HEK293 (cell line): Measurements from ENCODE around the gene EXOSC5.

Experiments used
- CTCF ChIA-PET: fragments of 350-600 bp; formaldehyde crosslinking; extraction: SDS; loops from one replicate; lab custom pipeline; 2021; ENCODE audit warnings: antibody characterized with exemption; lab: Yijun Ruan, JAX
- POLR2A ChIA-PET: fragments of 300-600 bp; formaldehyde crosslinking; extraction: SDS; loops from one replicate; lab custom pipeline; 2020; ENCODE audit warnings: antibody characterized with exemption, inconsistent platforms; lab: Yijun Ruan, JAX
- H3K27ac ChIP-seq: fragments of 200-500 bp; sonication (Bioruptor generic); 2 replicates; pipeline ENCODE4 v1.5.1; 2014; ENCODE audit warnings: low read depth, low read length, control low read depth, inconsistent platforms; ENCODE audit errors: extremely low read depth
- H3K36me3 ChIP-seq, 2 experiments: fragments of 200-500 bp in 1 of 2; sonication (Bioruptor generic) in 1 of 2; 1 replicate in 1 of 2; 2 replicates in 1 of 2; pipeline ENCODE4 v1.5.1; 2014 to 2017; ENCODE audit warnings: inconsistent platforms in 2 of 2, low read length in 2 of 2; ENCODE audit not compliant: control insufficient read depth in 2 of 2, insufficient read depth in 1 of 2
- H3K4me1 ChIP-seq: fragments of 200-500 bp; sonication (Bioruptor generic); 2 replicates; pipeline ENCODE4 v1.5.1; 2014; ENCODE audit warnings: mild to moderate bottlenecking, low read length, inconsistent platforms; ENCODE audit not compliant: control insufficient read depth, insufficient read depth
- H3K4me3 ChIP-seq: 2 replicates; pipeline ENCODE4 v1.5.1; 2011; ENCODE audit warnings: low read depth, mild to moderate bottlenecking, control low read depth, low read length, moderate library complexity
- H3K9me3 ChIP-seq: fragments of 200-500 bp; sonication (Bioruptor generic); 2 replicates; pipeline ENCODE4 v1.5.1; 2014; ENCODE audit warnings: low read depth, low read length, inconsistent platforms; ENCODE audit not compliant: control insufficient read depth, insufficient read depth
- GLIS1 ChIP-seq: fragments of 450-650 bp; formaldehyde crosslinking; IDR thresholded peaks from 2 replicates; pipeline ENCODE4 v1.5.1; 2016; ENCODE audit warnings: missing biosample characterization, missing genetic modification characterization
- GLIS2 ChIP-seq: fragments of 450-650 bp; formaldehyde crosslinking; IDR thresholded peaks from 2 replicates; pipeline ENCODE4 v1.5.1; 2016; ENCODE audit warnings: missing biosample characterization, missing genetic modification characterization
- KLF1 ChIP-seq: fragments of 450-650 bp; formaldehyde crosslinking; IDR thresholded peaks from 2 replicates; pipeline ENCODE4 v1.5.1; 2016; ENCODE audit warnings: missing biosample characterization, missing genetic modification characterization
- ZBTB1 ChIP-seq: fragments of 450-650 bp; formaldehyde crosslinking; IDR thresholded peaks from 2 replicates; pipeline ENCODE4 v1.5.1; 2016; ENCODE audit warnings: missing biosample characterization, missing genetic modification characterization
- ZNF24 ChIP-seq: fragments of 450-650 bp; formaldehyde crosslinking; IDR thresholded peaks from 2 replicates; pipeline ENCODE4 v1.5.1; 2016; ENCODE audit warnings: missing biosample characterization, missing genetic modification characterization
- ZNF37A ChIP-seq: fragments of 450-650 bp; IDR thresholded peaks from 2 replicates; pipeline ENCODE4 v1.5.1; 2018; ENCODE audit warnings: missing biosample characterization, missing genetic modification characterization
- ZNF404 ChIP-seq: fragments of 450-650 bp; formaldehyde crosslinking; IDR thresholded peaks from 2 replicates; pipeline ENCODE4 v1.5.1; 2017; ENCODE audit warnings: missing biosample characterization, missing genetic modification characterization
- ZNF530 ChIP-seq: fragments of 450-650 bp; formaldehyde crosslinking; IDR thresholded peaks from 2 replicates; pipeline ENCODE4 v1.5.1; 2016; ENCODE audit warnings: low read depth, missing biosample characterization, missing genetic modification characterization
- ZNF561 ChIP-seq: fragments of 450-650 bp; IDR thresholded peaks from 2 replicates; pipeline ENCODE4 v1.5.1; 2018; ENCODE audit warnings: missing biosample characterization, missing genetic modification characterization, borderline replicate concordance
- ZNF600 ChIP-seq: fragments of 450-650 bp; formaldehyde crosslinking; IDR thresholded peaks from 2 replicates; pipeline ENCODE4 v1.5.1; 2016; ENCODE audit warnings: missing biosample characterization, missing genetic modification characterization
- ZNF777 ChIP-seq: fragments of 450-650 bp; formaldehyde crosslinking; IDR thresholded peaks from 2 replicates; pipeline ENCODE4 v1.5.1; 2017; ENCODE audit warnings: missing biosample characterization, missing genetic modification characterization, borderline replicate concordance
- TF ChIP-seq, protein P1 (sequence below): fragments of 450-650 bp; formaldehyde crosslinking; IDR thresholded peaks from 2 replicates; pipeline ENCODE4 v1.5.1; 2016; ENCODE audit warnings: missing biosample characterization, missing genetic modification characterization
- TF ChIP-seq, protein P2 (sequence below): fragments of 450-650 bp; formaldehyde crosslinking; IDR thresholded peaks from 2 replicates; pipeline ENCODE4 v1.5.1; 2016; ENCODE audit warnings: missing biosample characterization, missing genetic modification characterization, borderline replicate concordance

The EXOSC5 gene

DNA sequence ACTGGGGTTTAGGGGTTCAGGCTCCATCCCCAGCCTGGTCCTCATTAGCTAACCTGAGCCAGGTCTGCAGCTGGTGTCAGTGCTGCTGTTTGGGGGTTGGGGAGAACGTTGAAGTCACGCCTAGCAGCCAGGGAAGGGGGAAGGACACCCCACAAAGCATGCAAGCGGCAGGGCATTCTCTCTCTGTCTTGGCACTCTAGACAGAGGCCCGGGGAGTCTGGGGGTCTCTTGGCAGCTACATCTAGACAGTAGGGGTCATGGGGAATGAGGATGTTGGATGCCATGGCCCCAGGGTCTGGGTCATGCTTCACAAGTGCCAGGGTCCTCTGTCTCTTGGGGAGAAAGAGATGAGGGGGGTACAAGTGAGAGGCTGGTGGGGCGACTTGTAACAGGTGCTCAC, 48.4 kb upstream of the EXOSC5 start (continued):
- no peak for TF ChIP-seq KLF1 (tag by site-specific recombination)
- TF ChIP-seq ZNF777 (tag by site-specific recombination): no peak
- no peak for TF ChIP-seq ZNF600 (tag by site-specific recombination)
- TF ChIP-seq ZNF561: no peak
- TF ChIP-seq ZNF37A (tag by site-specific recombination): no peak
- no peak for TF ChIP-seq GLIS2 (tag by site-specific recombination)
- TF ChIP-seq, protein P1, sequence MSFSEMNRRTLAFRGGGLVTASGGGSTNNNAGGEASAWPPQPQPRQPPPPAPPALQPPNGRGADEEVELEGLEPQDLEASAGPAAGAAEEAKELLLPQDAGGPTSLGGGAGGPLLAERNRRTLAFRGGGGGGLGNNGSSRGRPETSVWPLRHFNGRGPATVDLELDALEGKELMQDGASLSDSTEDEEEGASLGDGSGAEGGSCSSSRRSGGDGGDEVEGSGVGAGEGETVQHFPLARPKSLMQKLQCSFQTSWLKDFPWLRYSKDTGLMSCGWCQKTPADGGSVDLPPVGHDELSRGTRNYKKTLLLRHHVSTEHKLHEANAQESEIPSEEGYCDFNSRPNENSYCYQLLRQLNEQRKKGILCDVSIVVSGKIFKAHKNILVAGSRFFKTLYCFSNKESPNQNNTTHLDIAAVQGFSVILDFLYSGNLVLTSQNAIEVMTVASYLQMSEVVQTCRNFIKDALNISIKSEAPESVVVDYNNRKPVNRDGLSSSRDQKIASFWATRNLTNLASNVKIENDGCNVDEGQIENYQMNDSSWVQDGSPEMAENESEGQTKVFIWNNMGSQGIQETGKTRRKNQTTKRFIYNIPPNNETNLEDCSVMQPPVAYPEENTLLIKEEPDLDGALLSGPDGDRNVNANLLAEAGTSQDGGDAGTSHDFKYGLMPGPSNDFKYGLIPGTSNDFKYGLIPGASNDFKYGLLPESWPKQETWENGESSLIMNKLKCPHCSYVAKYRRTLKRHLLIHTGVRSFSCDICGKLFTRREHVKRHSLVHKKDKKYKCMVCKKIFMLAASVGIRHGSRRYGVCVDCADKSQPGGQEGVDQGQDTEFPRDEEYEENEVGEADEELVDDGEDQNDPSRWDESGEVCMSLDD (tag by site-specific recombination): no peak
- TF ChIP-seq ZBTB1 (tag by site-specific recombination): no peak
- no peak for TF ChIP-seq ZNF24 (tag by site-specific recombination)
- TF ChIP-seq, protein P2, sequence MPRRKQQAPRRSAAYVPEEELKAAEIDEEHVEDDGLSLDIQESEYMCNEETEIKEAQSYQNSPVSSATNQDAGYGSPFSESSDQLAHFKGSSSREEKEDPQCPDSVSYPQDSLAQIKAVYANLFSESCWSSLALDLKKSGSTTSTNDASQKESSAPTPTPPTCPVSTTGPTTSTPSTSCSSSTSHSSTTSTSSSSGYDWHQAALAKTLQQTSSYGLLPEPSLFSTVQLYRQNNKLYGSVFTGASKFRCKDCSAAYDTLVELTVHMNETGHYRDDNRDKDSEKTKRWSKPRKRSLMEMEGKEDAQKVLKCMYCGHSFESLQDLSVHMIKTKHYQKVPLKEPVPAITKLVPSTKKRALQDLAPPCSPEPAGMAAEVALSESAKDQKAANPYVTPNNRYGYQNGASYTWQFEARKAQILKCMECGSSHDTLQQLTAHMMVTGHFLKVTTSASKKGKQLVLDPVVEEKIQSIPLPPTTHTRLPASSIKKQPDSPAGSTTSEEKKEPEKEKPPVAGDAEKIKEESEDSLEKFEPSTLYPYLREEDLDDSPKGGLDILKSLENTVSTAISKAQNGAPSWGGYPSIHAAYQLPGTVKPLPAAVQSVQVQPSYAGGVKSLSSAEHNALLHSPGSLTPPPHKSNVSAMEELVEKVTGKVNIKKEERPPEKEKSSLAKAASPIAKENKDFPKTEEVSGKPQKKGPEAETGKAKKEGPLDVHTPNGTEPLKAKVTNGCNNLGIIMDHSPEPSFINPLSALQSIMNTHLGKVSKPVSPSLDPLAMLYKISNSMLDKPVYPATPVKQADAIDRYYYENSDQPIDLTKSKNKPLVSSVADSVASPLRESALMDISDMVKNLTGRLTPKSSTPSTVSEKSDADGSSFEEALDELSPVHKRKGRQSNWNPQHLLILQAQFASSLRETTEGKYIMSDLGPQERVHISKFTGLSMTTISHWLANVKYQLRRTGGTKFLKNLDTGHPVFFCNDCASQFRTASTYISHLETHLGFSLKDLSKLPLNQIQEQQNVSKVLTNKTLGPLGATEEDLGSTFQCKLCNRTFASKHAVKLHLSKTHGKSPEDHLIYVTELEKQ: no peak

DNA sequence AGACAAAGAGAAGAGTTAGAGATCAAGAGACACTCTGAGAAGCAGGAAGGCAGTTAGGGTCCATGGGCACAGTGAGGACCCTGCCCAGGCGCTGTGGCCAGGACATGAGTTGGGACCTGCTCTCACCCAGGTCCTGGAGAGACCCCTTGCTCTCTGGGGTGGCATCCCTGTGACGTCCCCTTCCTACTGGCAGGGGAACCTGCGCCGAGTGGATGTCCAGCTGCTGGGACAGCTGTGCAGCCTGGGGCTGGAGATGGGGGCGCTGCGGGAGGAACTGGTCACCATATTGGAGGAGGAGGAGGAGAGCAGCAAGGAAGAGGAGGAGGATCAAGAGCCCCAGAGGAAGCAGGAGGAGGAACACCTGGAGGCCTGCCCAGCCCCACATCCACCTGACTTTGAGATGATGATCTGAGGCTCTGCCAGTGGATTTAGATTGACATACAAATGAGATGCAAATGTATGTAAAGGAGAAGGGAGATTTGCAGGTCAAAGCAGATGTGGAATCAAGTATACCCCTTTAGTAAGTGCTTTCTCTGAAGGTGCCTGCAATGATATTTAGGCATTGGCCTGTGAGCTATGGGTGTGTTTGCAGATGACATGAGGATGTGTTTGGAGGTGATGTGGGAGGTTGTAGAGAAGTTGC, 46.8 kb upstream of the EXOSC5 start:
- Histone ChIP-seq H3K36me3 (no peaks in the 10 kb centered on the region), H3K4me3 (no peak overlapping the region), H3K4me1 (peaks cover 2% of the 10 kb centered on the region; the same call in 1 of the 2 replicates), H3K9me3 (no peaks in the 10 kb centered on the region), H3K27ac (no peak overlapping the region)
- POLR2A ChIA-PET: interaction anchor here (1.5 kb wide), 1 partner anchor 80 kb away, joined by 6 read pairs; the partner anchor contains the start of gene B9D2
- CTCF ChIA-PET: interaction anchor here (1.6 to 10.4 kb wide), 2 partner anchors 119 to 121 kb away, joined by 13 to 433 read pairs; no protein-coding TSS in a partner anchor
- no peak for TF ChIP-seq ZNF404

DNA sequence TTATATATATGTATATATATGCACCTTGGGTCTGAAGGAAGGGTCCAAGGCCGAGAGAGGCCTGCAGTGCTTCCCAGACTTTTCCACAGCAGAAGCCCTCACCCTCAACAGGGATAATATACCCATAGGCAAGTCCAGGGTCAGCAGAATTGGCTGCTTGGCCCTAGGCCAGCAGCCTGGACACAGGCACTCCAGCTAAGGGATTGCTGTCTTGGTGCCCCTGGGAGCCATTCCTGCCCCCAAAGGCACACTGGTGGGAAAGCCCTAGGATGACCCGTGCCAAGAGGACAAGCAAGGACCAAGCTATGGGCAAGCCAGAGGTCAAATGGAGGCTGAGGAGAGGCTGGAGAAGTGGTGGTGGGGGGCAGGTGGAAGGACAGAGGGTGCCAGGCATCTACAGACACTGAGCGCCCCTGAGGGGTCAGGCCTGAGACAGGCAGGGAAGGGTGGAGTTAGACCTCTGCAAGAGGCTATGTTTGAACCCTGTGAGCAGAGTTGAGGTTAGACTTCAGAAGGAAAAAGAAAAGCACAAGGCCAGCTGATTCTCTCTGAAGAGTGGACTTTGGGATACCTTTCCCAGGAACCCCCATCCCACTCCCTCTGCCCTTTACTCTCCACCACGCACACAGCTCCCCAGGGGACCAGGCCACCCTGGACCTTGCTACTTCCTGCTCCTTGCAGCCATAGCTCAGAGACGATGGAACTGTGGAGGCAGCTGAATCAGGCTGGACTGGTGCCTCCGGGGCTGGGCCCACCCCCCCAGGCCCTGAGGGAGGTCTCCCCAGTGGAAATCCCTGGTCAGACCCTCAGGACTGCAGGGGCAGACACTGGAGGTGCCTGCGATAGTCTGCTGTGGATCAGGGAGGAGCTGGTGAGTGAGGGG, 45.6 kb upstream of the EXOSC5 start, which contains the start of gene ERICH4:
ERICH4 (plus strand) TSS at position 684 of the 883 bp plus-strand sequence; CDS start at position 698, 14 bp downstream.
- no peak within 1 kb of the TSS for H3K4me3 ChIP-seq
- peaks cover 4% of the 10 kb centered on the region; the same call in 1 of the 2 replicates for H3K4me1 ChIP-seq
- H3K27ac ChIP-seq: no peak within 1 kb of the TSS
- ChIA-PET POLR2A (interaction anchor here (0.7 to 1.5 kb wide), 2 partner anchors 14 to 79 kb away, joined by 3 to 6 read pairs; partner anchors contain the start of gene B9D2), CTCF (interaction anchor here (0.6 to 1.6 kb wide), 2 partner anchors 120 to 158 kb away, joined by 4 to 13 read pairs; no protein-coding TSS in a partner anchor)
- no peak for TF ChIP-seq ZNF530
- TF ChIP-seq GLIS1 (tag by site-specific recombination): peak; percentile 35; the same call in 1 of the 2 replicates
- H3K9me3 ChIP-seq: no peaks in the 10 kb centered on the region
- H3K36me3 ChIP-seq: peaks cover 0 to 5% of the 10 kb centered on the region in 2 experiments; a peak in 2 of 3 replicates
